Fibroblast of skin of abdomen (primary cell): Measurements from ENCODE around the gene LYAR. TPM values are rescaled to one million over a fixed set of nuclear protein-coding genes. Genes with fewer than 3 reads are reported as not detected.

Experiments
- DNase-seq: peaks from one replicate; pipeline ENCODE4 v3.0.0-alpha.2; 2013
- polyA plus RNA-seq, 2 experiments: library from polyadenylated mRNA; unstranded; fragments of 120-200 nt; gene quantifications; one replicate each; pipeline ENCODE4 v1.2.1, GENCODE V29; 2013; ENCODE audit not compliant: insufficient read length in 2 of 2

The LYAR gene
- polyA plus RNA-seq (2013, experiment 1 of 2; ENCODE audit: insufficient read length), result 18.6 TPM
- 18.7 TPM for polyA plus RNA-seq (2013, experiment 2 of 2; ENCODE audit: insufficient read length)

DNA sequence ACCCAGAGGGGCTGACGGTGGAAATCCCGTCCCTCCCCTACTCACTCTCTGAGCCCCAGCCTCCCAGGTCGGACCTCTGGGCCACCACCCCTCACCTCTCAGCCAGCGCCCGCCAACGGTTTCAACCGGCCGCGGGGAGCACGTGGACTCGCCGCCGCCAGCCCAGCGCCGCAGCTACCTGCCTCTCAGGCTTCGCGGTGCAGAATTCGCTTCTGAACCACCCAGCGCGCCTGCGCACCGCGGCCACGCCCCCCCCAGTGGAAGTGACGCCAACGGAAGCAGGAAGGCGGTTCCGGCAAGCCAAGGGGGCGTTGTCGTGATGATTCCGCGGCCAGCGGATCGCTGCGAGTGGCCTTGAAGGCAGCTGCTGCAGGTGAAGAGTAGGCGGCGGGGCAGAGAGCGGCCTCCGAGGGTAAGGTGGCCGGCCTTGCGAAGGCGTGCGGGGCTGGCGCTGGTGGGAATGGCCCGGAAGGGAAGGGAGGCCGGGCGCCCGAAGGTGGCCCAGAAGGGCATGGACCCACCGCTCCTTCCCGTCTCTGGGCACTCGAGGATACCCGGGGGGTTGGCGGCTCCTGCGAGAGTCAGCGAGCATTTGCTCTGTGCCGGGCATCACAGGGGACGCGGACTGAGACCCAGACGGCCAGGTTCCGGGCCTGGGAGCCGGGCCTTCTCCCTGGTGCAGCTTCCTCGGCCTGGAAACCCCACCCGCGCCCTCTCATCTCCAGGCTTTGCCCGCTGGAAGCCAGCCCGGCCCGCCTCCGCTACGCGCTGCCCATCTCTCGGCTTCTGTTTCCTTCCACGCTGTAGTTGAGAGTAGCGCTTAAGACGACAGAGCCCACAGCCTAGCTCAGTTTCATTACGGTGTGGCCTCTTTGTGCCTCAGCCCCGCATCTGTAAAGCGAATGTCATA is at the start of gene LYAR, which contains the start of gene ZBTB49:
Gene LYAR, minus strand, starts transcription at position 214 of the 910 bp plus-strand sequence. CDS start 6,412 bp downstream, outside the sequence.
Gene ZBTB49, plus strand, starts transcription at position 311 of the 910 bp plus-strand sequence. CDS start 9,695 bp downstream, outside the sequence.
- peak; percentile 82 for DNase-seq

GRCh38 chr4:4339504-4340085 is 49.6 kb upstream of the LYAR start:
- DNase-seq, result no peak

DNA sequence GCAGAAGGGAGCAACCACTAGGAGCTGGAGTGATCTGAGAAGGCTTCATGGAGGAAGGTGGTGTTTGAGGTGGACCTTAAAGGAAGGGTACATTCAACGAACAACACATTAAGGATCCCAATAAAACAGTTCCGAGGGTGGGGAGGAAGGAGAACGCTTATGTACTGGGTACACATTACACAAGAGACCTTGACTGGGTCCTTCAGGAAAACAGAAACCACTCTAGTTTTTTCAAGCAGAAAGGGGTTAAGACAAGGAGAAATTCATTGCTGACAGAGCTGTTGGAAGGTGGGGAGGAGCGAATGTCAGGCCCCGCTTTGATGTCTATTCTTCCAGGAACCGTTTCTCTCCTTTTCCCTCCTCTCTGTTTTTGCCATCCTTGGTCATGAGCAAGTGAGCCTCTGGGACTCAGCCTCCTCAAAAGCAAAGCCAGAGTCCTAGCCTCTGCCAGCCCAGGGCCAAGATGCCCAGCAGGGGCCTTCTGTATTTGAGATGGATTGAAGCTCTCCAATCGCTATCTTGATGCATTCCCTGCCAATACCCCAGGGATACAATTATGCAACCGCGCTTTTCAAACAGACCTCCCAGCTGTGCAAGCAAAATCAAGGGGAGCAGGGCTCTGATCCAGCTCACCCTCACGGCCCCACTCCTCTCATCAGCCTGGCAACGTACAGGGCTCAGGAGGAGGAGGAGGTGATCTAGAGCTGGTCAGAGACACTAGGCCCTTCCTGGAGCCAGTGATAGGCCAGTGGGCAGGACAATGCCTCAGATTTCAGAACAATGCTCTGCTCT is 48.5 kb upstream of the LYAR start:
- DNase-seq, result no peak

GRCh38 chr4:4334798-4335520 is 45.0 kb upstream of the LYAR start:
- DNase-seq, result peak; percentile 38

- DNase-seq, result peak; percentile 80
These were observed 43.3 kb upstream of the LYAR start for GRCh38 chr4:4333265-4333706.

DNA sequence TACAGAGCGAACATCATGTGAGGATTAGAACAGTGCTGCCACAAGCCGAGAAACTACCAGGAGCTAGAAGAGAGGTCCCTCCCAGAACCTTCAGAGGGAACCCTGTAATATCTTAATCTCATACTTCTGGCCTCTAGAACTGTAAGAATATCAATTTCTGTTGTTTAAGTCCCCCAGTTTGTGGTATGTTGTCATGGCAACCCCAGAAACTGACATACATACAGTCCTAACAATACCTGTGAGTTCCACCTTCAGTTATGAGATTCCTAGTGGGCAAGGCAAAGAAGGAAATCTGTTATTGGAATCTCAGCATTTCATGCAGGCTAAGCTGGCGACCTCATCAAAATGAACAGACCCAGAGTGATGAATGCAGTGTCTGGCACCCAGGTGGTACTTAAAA is 42.6 kb upstream of the LYAR start:
- DNase-seq, result no peak

- no peak for DNase-seq
These were observed 40.8 kb upstream of the LYAR start for GRCh38 chr4:4330794-4331193.

- DNase-seq, result no peak
These were observed 39.5 kb upstream of the LYAR start for GRCh38 chr4:4329496-4329895.

DNA sequence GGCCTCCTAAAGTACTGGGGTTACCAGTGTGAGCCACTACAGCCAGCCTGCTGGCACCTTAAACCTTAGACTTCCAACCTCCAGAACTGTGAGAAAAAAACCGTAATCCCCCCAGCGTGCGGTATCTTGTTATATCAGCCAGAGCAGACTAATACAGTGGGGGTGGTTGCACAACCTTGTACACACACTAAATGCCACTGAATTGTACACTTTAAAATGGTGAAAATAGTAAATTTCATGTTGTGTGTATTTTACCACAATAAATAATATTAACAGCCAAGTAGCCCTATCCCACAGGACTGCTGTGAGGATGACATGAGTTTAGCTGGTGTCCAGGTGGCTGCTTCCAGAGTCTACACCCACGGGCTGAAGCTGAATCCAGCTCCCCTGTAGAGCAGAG is 38.9 kb upstream of the LYAR start:
- DNase-seq, result no peak

- no peak for DNase-seq
These were observed 38.3 kb upstream of the LYAR start for GRCh38 chr4:4328206-4328605.

DNA sequence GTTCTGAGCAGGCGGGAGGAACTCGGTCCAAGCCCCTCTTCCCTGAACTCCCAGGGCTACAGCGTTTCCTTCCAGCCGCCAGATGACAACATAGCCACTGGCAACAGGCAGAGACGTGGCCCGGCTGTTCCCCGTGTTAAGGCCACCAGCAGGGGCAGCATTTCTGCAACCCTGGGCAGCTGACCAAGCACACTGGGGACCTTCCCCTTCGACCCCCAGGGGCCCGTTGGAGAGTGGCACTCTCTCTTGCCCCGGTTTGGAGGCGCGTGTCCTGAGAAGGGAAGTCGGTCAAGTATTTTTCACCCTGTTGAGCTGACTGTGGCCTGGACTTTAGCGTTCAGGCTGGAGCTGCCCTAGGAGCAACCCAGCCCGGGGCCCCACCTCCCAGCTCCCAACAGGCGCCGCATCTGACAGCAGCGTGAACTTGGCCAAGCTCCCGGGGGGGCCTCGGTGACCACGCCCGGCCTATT is 37.7 kb upstream of the LYAR start:
- DNase-seq, result no peak

- no peak for DNase-seq
These were observed 36.2 kb upstream of the LYAR start for GRCh38 chr4:4326166-4326565.

DNA sequence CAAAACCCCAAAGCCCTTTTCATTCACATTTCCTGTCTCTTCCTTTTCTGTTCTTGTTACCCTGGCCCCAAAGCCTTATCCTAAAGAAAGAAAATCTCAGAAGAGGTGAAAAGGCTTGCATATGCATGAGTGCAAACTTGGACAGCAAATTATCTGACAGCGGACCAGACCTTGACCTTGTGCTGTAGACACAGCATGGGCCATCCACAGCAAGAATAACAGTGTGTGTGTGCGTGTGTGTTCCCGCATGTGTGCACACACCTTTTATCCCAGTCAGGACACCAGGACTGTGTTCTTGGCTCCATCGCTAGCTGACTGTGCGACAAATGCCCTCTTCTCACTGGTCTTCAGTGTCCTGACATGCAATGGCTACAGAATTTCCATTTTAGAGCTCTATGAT is 35.4 kb upstream of the LYAR start:
- DNase-seq, result no peak

GRCh38 chr4:4323705-4324534 is 34.0 kb upstream of the LYAR start:
- no peak for DNase-seq

GRCh38 chr4:4321951-4322688 is 32.2 kb upstream of the LYAR start:
- DNase-seq, result no peak

- DNase-seq, result no peak
These were observed 31.2 kb upstream of the LYAR start for GRCh38 chr4:4320951-4321714.

DNA sequence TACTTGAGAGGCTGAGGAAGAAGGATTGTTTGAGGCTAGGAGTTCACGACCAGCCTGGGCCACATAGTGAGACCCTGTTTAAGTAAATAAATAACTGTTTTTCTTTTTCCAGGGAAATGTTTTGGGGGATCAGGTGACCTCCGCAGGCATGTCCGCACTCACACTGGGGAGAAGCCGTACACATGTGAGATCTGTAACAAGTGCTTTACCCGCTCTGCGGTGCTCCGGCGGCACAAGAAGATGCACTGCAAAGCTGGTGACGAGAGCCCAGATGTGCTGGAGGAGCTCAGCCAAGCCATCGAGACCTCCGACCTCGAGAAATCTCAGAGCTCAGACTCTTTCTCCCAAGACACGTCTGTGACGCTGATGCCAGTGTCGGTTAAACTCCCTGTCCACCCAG is 30.6 kb upstream of the LYAR start:
- DNase-seq, result no peak

GRCh38 chr4:4317496-4318232 is 27.7 kb upstream of the LYAR start:
- no peak for DNase-seq

- DNase-seq, result no peak
These were observed 26.2 kb upstream of the LYAR start for GRCh38 chr4:4316150-4316495.
